Measurements from ENCODE around the gene NECTIN4.
A peak's percentile ranks its signal among the peaks of the same experiment; 100 is the strongest.
"Not testable (repeated sequence)": the region's sequence is repeated elsewhere in the genome, so short reads cannot be mapped to it uniquely, and the experiment has no call there.

NECTIN4 gene

DNA sequence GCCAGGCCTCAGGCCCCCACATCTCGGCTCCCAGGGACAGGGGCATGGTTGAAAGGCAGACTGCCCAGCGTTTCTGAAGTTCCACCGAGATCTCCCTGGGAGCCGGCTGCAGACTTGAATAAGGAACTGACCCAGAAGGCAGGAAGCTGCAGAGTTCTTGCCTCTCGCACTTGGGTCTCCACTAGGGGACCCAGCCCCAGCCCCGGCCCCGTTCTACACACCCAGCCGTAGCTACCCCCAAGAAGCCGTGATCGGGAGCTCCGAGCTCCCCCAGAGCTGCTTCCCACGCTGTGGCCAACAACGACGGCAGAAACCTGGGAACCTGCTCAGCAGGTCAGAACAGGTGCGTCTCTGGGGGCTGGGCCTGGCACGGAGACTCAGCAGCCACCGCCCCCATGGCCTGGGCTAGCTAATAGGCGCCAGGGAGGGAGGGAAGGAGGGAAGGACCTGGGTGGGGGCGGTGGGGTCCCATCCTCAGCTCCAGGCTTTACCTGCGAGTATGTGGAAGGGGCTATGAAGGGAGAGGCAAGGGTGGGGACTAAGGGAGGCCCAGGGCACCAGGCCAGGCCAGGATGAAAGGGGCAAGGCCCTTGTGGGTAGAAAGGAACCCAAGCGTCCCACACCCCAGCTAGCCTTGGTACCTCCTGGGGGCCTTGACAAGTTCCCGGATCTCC is at the start of gene NECTIN4:
NECTIN4 (minus strand) TSS at position 308 of the 674 bp plus-strand sequence; CDS start at position 46, 262 bp downstream.
- DNase-seq, result no peak

GRCh38 chr1:161138431-161138830 is 49.1 kb upstream of the NECTIN4 start:
- DNase-seq, result no peak

DNA sequence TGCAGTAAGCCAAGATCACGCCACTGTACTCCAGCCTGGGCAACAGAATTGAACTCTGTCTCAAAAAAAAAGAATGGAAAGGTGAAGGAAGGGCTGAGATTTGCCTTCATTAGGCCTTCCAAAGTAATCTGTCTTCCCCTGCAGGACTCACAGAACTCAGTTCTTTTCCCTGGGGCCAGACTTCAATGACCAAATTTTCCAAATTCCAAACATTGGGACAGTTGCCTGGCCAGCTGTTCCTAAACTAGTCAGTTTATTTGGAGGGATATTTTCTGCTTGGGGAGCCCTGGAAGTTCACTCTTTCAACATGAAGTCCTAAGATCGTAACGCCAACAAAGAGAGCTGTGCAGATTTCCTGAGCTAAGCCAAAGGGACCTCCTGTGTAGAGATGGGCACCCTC is 48.5 kb upstream of the NECTIN4 start:
- no peak for DNase-seq

- no peak for DNase-seq
Measured at GRCh38 chr1:161133220-161133740, 43.9 kb upstream of the NECTIN4 start.

GRCh38 chr1:161132410-161133219 is 43.3 kb upstream of the NECTIN4 start, which contains the start of gene DEDD:
TSS of gene DEDD (minus strand) at chr1:161132667. CDS start at chr1:161124462, 8,205 bp downstream.
- peak; percentile 91 to 98 for DNase-seq

GRCh38 chr1:161131523-161132409 is 42.4 kb upstream of the NECTIN4 start:
- DNase-seq, result peak in 1 of 2 donors; percentile 9

DNA sequence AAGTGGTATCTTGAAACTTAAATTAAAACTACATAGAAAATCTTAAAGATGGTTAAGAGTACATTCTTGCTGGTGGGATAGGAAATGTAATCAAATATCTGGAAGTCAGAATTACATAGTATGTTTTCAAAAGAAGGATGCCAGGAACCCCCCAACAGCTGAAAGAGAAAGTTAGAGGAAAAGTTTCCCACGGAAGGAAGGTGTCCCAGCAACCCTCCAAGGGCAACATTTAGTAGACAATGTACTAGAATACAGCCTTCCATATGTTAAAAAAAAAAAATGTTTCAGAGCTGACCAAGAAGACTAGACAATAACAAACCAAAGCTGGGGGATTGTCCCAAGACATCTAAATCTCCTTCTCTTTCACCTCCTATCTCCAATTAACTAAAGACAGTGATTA is 40.9 kb upstream of the NECTIN4 start:
- no peak for DNase-seq

GRCh38 chr1:161128591-161129420 is 39.4 kb upstream of the NECTIN4 start:
- no peak for DNase-seq

DNA sequence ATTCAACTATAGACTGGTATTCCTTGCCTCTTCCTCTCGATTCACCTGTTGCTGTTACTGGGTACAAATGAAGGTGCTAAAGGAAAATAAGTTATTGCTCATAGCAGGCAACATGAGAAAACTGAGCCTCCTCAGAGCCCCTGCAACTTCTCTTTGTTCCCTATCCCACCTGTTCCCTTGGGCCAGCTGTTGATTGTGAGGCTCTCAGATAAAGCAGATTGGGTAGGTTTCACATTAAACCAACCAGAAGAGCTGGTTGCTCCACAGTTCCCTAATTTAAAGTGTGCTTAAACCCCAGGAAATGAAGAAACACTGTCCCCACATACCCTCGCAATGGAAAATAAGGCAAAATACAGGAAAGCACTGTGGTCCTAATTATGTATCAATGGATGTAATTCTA is 38.3 kb upstream of the NECTIN4 start:
- no peak for DNase-seq

DNA sequence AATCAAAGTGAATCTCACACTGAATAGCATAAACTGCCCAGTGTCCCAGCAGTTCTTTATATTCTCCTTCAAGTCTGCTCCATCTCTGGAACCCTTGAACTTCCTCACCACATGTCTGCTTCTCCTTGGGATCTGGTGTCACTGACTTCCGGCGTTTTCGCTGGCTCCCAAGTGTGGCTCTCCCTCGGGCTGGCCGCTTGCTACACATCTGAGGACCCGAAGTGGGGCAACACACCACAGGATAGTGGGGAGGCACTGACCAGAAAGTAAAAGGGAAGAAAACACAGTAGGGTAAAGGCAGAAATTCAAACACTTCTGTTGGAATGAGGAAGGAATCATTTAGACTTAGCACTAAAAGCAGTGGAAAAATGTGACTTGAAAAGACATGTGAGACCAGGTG is 33.6 kb upstream of the NECTIN4 start:
- no peak for DNase-seq

GRCh38 chr1:161121834-161122233 is 32.5 kb upstream of the NECTIN4 start:
- peak in 1 of 2 donors; percentile 1 for DNase-seq

DNA sequence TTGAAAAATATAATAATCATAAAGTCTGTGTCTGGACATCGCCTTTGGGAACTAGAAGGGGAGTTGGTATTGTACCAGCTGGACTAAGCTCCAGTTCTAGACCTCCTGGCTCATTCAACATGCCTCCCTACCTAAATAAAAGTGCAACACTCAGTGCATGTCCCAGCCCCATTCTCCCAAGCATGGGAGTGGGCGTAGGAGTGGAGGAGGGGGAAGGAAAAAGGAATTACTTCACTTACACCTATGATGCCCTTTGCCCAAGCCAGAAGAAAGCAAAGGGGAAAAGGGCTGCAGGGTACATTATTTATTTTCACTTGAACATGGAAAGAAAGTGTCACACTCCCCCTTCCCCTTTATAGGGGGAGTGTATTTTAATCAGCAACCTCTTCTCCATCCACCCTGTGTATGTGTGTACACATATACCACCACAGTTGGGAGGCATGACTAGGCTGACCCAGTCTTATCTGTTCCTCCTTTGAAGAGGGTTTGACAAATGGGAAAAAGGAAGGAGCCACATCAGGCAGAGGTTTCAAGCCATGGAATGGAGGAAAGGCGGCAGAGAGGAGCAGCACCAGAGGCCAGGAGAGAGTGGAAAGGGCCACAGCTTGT is 31.8 kb upstream of the NECTIN4 start:
- no peak for DNase-seq

GRCh38 chr1:161119092-161119903 is 29.9 kb upstream of the NECTIN4 start:
- no peak for DNase-seq

DNA sequence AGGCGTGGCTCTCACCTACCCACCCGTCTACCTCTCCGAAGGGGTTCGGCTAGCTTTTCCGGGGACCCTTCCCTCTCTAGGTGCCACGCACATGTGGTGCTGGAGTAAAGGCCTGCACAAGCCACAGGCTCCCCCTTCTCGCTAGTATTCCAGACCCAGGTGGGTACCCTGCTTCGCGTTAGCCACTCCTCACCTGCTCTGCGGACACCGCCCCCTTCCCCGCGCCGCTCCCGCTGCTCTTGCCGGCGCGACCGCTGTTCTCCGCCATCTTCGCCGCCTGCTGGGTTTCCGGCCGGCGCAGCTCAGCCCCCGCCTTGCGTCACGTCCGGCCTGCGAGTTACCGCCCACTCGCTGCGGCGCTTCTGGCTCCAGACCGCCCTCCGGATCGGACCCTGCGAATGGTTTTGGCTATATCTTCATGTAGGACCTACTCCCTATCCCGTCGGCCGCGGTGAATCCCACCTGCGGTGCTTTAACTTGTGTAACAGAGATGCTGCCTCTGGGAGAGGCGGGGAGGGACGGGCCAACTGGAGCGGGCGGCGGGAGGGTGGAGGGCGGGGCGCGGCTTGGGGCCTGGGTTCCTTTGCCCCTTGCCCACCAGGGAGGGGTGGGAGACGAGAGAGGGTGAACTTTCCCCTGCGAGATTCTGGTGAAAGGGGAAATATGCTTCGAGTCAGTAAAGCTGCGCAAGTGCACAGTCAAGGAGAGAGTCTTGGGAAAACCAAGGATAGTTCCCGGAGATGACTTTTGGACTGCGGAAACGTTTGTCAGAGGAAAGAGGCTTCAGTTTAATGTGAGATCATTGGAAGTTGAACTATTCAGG is 28.6 kb upstream of the NECTIN4 start, which contains the start of the genes NIT1 and PFDN2:
NIT1 (plus strand) TSS at position 347 of the 823 bp plus-strand sequence; CDS start at position 419, 72 bp downstream.
PFDN2 (minus strand) TSS at position 279 of the 823 bp plus-strand sequence; CDS start at position 268, 11 bp downstream.
- DNase-seq, result peak; percentile 74 to 78

GRCh38 chr1:161115961-161116360 is 26.6 kb upstream of the NECTIN4 start:
- DNase-seq, result not testable (repeated sequence)

DNA sequence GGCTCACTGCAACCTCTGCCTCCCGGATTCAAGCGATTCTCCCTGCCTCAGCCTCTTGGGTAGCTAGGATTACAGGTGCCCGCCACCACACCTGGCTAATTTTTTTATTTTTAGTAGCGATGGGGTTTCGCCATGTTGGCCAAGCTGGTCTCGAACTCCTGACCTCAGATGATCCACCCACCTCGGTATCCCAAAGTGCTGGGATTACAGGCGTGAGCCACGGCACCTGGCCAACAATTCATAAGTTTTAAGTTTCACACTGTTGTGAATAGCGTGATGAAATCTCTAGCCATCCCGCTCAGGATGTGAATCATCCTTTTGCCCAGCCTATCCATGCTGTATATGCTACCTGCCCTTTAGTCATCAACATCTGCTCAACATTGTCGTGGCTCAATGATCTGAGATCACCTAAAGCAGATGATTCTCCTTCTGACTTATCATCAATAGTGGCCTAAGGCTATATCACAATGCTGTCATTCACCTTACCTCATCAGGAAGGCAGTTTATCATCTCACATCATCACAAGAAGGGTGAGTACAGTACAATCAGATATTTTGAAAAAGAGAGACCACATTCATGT is 25.9 kb upstream of the NECTIN4 start:
- no peak for DNase-seq

DNA sequence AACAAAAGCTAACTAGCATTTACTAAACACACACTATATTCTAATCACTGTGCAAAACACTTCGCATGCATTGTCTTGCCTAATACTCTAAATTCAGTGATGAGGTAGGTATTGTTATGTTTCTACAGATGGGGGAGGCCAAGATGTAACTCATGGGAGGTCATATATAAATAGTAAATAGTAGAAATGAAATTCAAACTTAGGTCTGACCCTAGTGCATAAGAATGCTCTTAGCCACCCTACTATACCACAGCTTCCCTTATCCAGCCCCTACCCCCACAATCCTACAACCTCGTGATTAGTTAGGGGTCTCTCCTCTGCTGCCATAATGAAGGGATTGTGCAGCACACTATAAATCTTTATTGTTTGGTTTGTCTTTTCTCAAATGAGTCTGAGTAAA is 25.2 kb upstream of the NECTIN4 start:
- no peak for DNase-seq

DNA sequence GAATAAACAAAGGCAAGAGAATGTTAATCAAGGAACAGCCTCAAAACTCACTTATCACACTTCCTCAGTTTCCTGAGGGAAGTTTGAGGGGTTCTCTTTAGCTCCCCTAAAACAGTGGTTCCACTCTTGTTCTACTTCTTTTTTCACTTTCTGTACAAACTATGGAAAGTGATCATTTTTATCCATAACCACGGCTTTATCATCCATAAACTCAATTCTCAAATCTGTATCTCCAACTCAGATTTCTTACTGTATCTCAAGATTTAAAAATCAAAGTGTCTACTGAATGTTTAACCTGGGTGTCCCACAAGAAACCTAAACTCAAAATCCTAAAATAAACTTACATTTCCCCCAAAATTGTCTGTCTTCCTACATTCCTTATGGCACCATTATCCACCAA is 24.6 kb upstream of the NECTIN4 start:
- no peak for DNase-seq

DNA sequence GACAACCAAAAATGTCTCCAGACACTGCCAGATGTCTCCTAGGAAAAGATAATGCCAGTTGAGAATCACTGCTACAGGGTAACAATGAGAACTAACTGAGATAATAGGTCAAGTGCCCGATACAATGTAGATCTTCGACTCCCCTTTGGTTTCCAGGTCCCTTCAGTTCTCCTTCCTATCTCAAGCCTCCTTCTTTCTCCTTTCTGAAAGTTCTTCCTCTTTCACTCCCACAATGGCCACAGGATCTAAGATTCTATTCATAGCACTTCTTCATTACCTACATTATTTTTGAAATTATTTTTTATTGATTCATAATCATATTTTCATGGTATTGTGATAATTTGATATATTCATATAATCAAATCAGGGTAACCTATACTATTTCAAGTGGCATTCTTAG is 22.2 kb upstream of the NECTIN4 start:
- no peak for DNase-seq
